Measurements from ENCODE around the gene RPL36.

The RPL36 gene
- total RNA-seq, result 291 reads per million, percentile 95 among the genes with 10 or more reads in this experiment

DNA sequence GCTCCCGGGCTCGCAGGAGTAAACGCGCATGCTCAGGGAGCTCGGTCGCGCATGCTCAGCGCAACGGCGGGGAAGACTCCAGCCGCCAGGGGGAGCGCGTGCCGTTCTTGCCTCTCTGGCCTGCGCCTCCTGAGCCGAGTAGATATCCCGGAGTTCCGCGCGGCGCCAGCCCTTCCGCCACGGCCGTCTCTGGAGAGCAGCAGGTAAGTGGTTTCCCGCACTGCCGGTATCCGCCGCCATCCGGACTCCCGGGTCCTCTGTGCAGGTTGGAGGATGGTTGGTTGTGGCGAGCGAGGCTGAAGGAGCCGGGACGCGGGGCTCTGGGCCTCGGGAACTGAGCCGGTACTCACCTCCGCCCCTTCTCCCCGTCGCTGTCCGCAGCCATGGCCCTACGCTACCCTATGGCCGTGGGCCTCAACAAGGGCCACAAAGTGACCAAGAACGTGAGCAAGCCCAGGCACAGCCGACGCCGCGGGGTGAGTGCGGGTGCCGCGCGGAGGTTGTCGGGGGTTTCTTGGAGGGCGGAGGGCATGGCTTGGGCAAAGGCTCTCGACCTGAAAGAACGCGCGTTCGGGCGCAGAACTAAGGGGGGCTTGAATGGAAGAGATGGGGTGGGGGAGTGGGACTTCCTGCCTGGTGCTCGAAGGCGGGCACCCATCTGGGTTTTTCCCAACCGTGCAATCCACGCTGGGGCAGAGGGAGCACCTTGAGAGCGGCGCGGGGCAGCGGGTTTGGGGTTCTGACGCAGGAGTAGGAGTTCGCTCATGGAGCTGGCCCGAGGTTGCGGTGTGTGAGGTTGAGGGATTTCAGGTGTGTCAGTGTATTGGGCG, at the start of gene RPL36:
TSS of gene RPL36 (plus strand) at position 171 of the 830 bp plus-strand sequence. CDS start at position 384, 213 bp downstream.
- DNase-seq, result peak; percentile 99

DNA sequence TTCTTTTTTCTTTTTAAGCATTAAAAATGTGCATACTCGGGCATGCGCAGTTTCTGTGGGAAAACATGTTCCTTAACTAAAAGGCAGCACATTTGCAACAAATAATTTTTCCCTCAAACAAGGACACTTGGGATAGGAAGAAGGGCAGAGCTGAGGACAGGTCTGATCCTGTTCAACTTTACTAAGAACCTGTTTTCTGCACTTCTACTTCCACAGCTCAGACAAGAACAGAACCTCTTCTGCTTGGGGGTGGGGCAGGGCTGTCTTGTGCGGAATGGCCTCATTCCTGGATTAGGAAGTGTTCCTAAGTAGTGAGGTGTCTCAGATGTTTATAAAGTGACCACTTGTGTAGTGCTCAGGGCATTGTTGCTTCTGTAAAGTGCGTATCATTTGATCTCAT, 48.9 kb upstream of the RPL36 start:
- no peak for DNase-seq

DNA sequence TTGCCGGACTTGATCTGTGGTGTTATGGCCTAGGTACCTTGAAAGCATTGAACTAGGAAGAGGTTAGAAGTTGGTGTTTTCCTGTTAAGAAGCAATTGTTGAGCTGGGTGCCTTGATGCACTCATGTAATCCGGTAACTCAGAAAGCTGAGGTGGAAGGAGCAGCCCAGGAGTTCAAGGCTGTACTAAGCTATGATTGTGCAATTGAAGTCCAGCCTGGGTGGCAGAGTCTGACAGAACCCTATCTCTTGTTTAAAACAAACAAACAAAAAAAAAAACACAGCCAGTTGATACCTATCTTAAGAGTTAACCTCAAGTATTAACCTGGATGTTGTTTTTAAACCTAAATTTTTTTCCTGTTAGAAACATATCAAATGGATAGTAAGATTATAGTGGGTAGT, 47.9 kb upstream of the RPL36 start:
- DNase-seq, result no peak

DNA sequence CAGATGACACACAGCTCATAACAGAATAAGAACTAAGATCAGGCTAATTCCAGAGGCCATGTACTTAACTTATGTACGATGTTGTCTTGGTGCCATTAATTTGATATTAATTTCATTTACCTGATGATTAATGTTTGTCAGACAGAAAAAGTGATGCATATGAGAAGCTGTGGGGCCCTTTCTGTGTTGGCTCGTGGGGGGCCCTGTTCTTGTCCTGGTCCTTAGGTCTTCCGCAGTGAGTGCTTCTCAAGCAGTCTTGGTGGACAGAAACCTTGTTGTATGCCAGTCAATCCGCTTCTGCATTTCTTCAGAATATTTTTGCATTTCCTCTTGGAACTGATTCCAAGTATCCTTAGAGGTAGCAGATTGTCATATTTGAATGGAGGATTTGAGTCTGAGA, 47.0 kb upstream of the RPL36 start:
- DNase-seq, result no peak

DNA sequence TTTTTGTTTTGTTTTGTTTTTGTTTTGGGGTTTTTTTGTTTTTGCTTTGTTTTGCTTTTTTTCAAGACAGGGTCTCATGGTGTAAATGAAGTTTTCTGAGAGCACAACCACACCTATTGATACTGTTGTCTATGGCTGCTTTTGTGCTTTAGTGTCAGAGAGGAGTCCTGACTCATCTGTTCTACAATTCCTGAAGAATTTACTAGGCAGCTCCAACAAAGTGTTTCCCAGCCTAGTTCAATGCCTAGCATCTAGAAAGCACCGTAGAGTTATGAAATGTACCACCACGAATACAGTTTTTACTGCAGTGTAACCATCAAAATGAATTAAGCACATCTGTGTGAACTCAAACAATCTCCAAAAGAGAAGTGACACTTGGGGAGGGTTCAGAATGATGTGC, 46.1 kb upstream of the RPL36 start:
- DNase-seq, result no peak

DNA sequence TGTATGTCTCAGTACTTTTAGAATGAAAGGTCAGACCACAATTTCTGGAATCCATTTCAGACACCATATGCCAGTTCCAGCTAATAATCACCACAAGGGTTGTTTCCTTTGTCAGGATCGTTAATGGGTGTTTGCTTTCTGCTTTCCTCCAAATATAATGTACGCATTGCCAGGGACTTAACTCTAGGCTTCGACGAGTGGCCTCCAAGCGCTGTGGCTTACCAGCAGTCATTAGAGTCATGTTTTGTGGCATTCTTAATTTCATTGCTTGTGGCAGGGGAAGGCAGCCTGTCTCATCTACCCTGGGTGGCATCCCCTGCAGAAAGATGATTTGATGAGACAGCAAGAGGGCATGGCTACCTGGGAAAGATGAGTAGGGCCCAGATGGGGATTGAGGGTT, 44.7 kb upstream of the RPL36 start:
- DNase-seq, result no peak

DNA sequence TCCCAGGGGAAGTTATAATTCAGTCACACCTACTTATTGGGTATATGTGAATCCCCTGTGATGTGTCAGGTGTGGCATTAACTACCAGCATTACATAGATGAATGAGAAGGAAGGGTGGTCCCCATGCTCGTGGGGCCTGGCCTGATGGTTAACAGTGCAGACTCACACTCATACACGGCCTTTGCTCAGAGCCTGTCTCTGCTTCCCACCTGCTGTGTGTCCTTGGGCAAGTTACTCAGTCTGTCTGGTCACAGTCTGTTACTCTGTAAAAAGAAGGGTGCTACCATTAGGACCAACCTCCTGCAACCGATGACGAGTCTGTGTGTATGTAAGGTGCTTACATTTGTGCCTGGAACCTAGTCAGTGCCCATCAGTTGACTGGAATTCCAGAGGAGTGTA, 43.4 kb upstream of the RPL36 start:
- no peak for DNase-seq

DNA sequence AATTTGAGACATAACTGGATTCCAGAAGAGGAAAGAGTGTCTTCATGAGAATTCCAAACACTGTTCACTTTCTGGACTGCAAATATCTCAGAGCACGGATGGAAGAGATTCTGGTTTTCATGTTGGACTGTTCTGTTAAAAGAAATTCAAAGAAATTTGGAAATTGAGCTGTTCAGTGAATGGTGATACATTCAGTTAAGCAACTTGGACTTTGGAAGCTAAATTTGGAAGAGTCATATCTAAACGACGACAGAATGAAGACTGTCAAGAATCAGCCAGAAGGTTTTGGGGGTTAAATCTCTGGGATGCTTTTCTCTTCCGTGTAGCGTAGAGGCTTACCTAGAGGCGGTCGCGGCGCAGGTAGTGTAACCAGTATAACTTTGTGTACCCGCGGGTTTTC, 41.6 kb upstream of the RPL36 start:
- DNase-seq, result no peak

DNA sequence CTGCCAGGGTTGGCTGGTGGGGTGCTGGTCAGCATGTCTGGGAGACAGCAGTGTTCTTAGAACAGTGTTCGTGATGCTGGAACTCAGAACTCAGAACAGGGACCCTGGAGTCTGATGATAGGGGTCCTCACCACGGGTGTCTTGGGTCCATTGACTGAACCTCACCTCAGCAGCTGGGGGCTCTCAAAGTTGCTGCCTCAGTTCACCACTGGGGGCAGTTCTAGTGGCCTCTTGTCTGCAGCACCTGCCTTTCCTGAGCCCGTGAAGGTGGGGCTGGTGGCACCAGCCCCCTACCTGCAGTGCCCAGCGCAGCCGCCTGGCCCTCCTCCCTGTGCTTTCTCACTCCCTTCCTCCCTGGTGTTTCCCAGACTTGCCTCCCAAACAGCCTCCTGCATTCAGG, 38.7 kb upstream of the RPL36 start:
- DNase-seq, result no peak

DNA sequence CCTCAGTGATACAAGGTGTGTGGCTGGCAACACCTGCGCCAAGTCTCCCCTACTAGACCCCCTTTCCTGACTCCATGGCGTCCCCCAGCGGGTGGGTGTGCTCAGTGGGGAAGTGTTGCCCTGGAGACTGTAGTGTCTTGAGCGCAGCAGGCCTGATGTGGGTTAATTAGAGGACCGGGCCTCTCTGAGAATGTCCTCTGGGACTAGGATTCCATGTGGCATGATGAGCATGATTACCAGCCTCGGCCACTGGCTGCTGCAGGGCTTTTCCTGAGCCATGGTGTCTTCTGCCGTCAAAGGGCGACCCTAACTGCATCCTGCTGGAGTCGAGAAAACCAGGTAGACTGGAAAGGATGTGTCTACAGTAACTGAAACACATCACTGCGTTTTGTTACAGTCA, 37.8 kb upstream of the RPL36 start:
- DNase-seq, result no peak

DNA sequence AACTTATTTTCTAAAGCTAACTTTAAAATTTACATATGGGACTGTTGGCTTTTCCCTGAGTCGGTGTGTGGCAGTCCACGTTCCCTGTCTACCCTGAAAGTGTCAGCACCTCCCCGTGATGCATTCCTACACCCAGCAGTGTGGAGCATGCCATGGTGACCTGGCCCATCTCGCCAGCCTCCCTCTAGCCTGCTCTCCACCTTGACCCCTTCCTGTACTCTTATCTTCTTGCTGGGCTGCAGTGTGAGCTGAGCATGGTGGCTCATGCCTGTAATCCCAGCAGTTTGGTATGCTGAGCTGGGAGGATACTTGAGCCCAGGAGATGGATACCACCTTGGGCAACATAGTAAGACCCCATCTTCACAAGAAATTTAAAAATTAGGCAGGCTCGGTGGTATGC, 35.2 kb upstream of the RPL36 start:
- DNase-seq, result no peak

DNA sequence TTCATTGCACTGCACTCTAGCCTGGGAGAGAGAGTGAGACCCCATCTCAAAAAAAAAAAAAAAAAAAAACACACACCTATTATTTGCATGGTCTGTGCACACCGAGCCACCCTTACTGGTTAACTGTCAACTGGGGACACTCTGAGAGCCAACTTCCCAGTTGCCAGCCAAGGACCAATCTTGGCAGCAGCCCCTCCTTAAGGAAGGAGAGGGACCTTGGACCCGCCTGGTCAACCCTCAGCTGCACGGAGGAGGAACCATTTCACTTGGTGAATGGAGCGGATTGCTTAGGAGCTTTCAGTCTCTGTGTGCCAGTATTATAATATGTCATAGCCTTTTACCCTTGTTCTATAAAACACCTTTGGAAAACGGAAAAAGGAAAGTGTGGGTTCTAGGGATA, 34.7 kb upstream of the RPL36 start:
- DNase-seq, result no peak

DNA sequence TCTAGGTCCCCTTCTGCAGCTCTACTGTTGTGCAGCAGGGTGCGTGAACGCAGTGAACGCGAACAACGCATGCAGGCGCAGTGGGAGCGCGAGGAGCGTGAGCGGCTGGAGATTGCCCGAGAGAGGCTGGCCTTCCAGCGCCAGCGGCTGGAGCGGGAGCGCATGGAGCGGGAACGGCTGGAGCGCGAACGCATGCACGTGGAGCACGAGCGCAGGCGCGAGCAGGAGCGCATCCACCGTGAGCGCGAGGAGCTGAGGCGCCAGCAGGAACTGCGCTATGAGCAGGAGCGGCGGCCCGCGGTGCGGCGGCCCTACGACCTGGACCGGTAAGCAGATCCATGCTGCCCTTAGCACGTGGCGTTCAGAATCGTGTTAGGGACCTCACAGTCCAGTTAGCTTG, 28.6 kb upstream of the RPL36 start:
- DNase-seq, result no peak

DNA sequence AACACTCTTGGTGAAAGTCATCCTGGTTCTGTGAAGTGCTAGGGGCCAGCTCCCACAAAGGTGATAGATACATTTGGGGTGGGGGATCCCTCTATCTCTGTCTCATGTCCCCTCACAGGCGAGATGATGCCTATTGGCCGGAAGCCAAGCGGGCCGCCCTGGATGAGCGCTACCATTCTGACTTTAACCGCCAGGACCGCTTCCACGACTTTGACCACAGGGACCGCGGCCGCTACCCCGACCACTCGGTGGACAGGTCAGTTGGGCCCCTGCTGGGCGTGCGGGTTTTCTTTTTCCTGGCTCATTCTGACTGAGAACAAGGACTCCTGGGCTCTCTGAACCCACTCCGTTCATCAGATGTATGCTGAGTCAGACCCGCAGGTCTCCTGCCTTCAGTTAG, 26.2 kb upstream of the RPL36 start:
- no peak for DNase-seq

DNA sequence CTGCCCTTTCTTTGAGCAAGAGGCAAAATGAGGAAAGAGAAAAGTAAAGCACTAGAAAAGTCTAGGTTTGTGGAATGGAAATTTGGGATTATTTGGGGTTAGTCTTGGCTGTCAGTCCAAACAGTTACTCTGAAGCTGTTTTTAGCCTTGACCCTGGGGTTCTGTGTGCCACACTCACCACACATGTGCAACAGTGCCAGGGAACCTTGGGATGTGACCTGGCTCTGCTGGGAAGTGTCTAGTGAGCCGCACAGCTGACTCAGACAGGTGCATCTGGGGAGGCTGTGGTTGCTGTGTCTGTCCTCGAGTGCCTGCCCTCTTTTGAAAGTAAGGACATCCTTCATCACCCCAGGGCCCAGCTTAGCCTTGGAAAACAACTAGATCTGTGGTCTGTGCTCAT, 25.6 kb upstream of the RPL36 start:
- no peak for DNase-seq

DNA sequence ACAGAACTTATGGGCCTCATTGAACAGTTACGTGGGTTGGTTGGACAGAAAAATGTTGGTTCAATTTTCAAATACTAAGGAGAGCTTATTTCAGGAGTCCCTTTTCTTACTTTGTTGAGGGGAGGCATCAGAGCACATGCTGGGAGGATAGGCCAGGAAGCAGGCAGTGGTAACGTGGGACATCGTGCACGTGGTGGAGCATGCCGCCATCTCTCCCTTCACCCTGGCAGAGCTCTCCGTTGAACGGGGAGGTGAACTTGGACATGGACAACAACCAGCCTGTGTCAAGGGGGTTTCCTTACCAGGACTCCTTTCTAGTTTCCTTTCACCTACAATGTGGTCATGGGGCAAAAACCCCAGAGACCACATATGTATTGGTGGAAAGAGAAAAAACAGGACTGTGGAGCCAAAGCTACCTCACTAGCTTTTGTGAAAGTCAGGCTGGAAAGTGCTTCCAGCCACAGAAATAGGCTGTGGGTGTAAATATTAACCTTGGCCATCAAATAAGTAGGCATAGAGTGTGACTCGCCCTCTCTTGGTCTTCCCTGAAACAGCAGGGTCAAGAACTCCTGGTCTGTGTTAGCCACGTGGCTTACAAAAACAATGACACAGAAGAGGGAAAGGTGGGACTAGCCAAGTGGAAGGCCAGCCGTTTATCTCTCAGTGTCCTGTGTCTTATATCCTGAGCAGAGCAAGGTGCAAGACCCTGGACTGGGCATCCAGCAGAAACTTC, 24.1 kb upstream of the RPL36 start:
- DNase-seq, result no peak

DNA sequence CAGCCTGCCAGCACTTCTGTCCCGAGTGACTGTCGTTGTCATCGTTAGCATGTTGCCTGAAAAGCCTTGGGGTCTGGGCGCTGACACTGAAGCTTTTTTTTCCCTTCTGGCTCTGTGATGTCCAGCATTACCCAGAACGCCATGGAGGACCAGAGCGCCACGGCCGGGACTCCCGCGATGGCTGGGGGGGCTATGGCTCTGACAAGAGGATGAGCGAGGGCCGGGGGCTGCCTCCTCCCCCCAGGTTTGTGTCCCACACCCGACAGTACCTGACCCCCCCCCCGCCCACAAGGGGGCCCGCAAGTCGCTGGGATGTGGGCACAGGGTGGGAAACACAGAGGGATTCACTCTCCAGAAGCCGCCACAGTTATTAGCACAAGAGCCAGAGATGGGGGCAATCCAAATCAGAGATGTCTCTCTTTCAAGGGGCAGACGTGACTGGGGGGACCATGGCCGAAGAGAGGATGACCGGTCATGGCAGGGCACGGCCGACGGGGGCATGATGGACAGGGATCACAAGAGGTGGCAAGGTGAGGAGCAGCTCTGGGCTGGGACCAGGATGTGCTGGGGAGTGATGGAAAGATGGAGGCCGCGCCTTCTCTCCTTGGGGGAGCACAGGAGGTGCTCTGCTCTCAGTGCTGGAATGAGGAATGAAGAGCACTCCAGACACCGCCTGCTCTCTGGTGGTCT, 23.0 kb upstream of the RPL36 start:
- DNase-seq, result no peak

DNA sequence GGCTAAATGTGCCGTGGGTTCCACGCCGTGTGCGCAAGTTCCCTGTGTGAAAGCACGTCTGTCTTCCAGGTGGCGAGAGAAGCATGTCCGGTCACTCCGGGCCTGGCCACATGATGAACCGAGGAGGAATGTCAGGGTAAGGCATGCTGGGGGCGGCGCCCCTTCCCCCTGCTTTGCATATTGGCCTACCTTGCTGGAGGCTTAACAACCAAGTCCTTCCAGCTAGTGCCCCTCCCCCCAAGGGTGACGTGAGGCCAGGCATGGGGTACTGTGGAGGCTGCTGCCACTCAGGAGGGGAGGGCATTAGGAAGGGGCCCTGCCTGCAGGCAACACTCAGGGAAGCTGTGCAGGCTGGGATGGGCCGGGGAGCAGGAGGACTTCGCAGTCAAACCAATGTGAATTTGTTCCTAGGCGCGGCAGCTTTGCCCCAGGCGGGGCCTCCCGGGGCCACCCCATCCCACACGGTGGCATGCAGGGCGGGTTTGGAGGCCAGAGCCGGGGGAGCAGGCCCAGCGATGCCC, 22.3 kb upstream of the RPL36 start:
- no peak for DNase-seq

DNA sequence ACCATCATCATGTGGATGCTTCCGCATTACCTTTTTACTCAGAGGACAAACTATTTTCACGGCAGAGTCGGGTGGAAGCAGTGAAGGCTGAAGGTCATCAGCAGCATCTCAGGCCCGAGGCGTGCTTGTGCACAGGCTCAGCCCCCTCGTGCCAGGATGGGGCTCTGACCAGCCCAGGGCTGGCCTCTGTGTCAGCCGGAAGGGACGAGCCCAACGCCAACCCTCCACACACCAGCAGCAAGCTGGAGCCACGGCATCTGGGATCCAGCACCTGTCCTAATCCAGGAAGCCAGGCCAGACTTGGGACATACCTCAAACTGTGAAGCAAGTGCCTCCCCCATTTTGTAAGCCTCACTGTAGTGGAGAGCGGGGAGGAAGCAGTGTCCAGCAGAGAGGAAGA, 20.9 kb upstream of the RPL36 start:
- DNase-seq, result no peak

DNA sequence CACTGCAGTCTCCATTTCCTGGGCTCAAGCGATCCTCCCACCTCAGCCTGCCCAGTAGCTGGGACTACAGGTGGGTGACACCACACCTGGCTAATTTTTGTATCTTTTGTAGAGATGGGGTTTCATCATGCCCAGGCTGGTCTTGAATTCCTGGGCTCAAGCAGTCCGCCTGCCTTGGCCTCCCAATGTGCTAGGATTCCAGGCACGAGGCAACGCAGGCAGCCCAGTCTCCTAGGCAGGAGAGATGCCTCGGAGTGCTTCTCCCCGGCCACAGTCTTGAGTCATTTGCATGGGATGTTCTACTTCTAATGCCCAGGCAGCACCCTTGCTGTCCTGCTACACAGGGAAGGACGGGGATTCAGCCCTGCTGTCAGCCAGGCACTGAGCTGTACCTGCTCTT, 18.5 kb upstream of the RPL36 start:
- DNase-seq, result no peak

DNA sequence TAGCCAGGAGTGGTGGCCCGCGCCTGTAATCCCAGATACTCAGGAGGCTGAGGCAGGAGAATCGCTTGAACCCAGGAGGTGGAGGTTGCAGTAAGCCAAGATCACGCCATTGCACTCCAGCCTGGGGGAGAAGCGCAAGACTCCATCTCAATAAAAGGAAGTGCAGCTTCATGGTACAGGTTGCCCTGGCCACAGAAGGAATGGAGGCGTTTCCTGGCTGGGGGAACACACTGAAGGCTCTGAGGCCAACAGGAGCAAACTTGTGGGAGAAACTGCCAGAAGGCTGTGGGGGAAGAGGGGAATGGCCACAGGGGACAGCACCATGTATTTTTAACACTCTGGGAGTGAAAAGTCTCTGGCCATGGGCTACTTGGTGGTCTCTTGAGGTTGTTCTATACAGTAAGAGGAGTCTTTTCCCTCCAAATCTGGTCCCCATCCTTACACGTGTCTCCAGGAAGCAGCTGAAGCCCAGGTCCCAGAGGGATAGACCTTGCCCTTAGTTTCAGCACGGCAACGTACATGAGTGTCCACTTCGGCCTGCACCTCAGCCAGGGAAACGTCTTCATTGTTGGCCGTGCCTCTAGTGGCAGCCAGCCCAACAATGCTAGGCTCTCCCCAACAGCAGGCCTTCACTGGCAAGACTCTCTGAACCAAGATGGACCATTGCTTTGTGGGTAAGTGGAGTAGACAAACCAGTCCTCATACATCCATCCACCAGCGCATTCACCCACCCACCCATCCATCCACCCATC, 17.2 kb upstream of the RPL36 start:
- no peak for DNase-seq

DNA sequence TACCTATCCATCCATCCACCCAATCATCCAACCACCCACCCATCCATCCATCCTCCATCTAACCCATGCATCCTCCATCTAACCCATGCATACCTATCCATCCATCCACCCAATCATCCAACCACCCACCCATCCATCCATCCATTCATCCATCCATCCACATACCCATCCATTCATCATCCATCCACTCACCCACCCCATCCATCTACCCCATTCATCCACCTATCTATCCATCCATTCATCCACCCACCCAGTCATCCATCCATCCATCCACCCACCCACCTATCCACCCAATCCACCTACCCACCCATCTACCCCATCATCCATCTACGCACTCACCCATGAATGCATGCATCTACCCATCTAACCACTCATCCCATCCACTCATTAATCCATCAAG, 16.3 kb upstream of the RPL36 start:
- no peak for DNase-seq

DNA sequence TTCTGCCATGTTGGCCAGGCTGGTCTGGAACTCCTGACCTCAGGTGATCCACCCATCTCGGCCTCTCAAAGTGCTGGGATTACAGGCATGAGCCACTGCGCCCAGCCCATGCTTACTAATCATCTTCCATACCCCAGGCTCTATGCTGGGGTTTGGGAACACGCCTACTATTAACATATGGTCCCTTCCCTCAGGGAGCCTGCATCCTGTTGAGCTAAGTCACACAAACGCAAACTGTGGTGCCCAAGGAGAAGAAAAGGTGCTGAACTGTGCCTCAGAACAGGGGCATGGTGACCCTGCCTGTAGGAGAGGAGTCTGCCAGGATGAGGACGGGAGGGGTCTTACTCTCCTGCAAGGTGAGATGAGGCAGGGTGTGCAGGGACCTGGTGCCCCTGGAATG, 15.4 kb upstream of the RPL36 start:
- DNase-seq, result no peak
